PC-3 (cell line): ENCODE results near the gene TGM5.
"Not testable (repeated sequence)": the region's sequence is repeated elsewhere in the genome, so short reads cannot be mapped to it uniquely, and the experiment has no call there.

Experiments used
- CTCF ChIP-seq: fragments of 300-600 bp; sonication (generic); conservative IDR thresholded peaks from 2 replicates; pipeline ENCODE4 v1.5.1; 2017; ENCODE audit warnings: antibody characterized with exemption, low read depth, mild to moderate bottlenecking, low read length
- EZH2 ChIP-seq: fragments of 300-600 bp; sonication (generic); IDR thresholded peaks from one replicate; pipeline ENCODE4 v1.6.1; 2017; ENCODE audit warnings: antibody characterized with exemption, mild to moderate bottlenecking, low read length; ENCODE audit not compliant: unreplicated experiment

DNA sequence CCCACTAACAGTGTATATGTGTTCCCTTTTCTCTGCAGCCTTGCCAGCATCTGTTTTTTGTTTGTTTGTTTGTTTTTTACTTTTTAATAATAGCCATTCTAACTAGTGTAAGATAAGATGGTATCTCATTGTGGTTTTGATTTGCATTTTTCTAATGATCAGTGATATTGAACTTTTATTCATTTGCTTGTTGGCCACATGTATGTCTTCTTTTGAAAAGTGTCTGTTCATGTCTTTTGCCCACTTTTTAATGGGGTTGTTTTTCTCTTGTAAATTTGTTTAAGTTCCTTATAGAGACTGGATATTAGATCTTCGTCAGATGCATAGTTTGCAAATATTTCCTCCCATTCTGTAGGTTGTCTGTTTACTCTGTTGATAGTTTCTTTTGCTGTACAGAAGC, 5.2 kb upstream of the TGM5 start:
- not testable (repeated sequence) for TF ChIP-seq CTCF, EZH2
